Measurements from ENCODE around the gene ANO6. TPM values are rescaled to one million over a fixed set of nuclear protein-coding genes. Genes with fewer than 3 reads are reported as not detected.
"Not testable (repeated sequence)": the region's sequence is repeated elsewhere in the genome, so short reads cannot be mapped to it uniquely, and the experiment has no call there.

Gene ANO6
- 11.7 TPM for polyA plus RNA-seq (2012; ENCODE audit: low read depth, missing spikeins)

GRCh38 chr12:45215419-45216229 is at the start of gene ANO6:
TSS of gene ANO6 (plus strand) at chr12:45216095. CDS start at chr12:45216322, 227 bp downstream.
- peak; percentile 60 for DNase-seq (ENCODE audit: insufficient read length, low spot score)
- peak; percentile 95 for FAIRE-seq
- TF ChIP-seq TAF1 (IDR thresholded peaks at IDR 0.05; ENCODE audit: low read depth, low read length) (peak; percentile 50), POLR2A (IDR thresholded peaks at IDR 0.05; ENCODE audit: low read depth, low read length) (peak; percentile 54; the same call in 1 of the 2 replicates), POU2F2 (IDR thresholded peaks at IDR 0.05; ENCODE audit: low read depth, low read length) (peak; percentile 9; the same call in 1 of the 2 replicates), PAX5 (IDR thresholded peaks at IDR 0.05; ENCODE audit: insufficient read depth, low read length, severe bottlenecking) (peak; percentile 34), SPI1 (IDR thresholded peaks at IDR 0.05; ENCODE audit: low read depth, low read length) (peak; percentile 47), POLR2AphosphoS5 (IDR thresholded peaks at IDR 0.05; ENCODE audit: low read depth, low read length) (0 out of 2 replicates have a peak, but pooled peaks have one; percentile 53)

- no peak for TF ChIP-seq SPI1 (IDR thresholded peaks at IDR 0.05; ENCODE audit: low read depth, low read length)
- DNase-seq (ENCODE audit: insufficient read length, low spot score) (no peak), FAIRE-seq (no peak)
Measured at GRCh38 chr12:45168976-45169375, 46.9 kb upstream of the ANO6 start.

DNA sequence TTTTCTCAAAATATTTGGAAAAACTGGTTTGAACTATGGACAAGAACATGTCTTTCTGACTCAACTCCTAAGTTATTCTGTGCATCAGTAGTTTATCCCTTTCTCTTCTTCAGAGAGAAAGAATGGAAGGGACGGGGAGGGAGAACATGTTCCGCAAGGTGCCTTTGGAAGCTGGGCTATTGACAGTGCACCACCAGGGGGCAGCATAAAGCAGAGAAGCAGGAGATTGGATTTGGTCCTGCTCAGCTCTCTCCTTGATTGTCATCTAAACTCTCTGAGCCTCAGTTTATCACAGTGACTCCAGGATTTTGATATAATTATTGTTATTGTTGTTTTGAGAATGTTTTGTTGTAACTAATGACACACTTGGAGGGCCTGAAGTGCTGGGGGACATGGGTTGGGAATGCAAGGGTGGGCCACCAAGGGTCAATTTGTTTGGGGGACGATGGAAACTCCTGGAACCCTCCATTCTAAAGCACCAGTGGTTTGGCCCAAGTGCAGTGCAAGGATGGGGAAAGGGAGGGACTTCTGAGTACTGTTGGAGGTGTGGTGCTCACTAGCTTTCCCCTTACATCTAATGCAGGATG is 45.3 kb upstream of the ANO6 start:
- DNase-seq (ENCODE audit: insufficient read length, low spot score) (peak; percentile 42), FAIRE-seq (peak; percentile 63)
- TF ChIP-seq TAF1 (IDR thresholded peaks at IDR 0.05; ENCODE audit: low read depth, low read length), result no peak
- TF ChIP-seq POLR2AphosphoS5 (IDR thresholded peaks at IDR 0.05; ENCODE audit: low read depth, low read length), result no peak
- no peak for TF ChIP-seq POLR2A (IDR thresholded peaks at IDR 0.05; ENCODE audit: low read depth, low read length)
- no peak for TF ChIP-seq PAX5 (IDR thresholded peaks at IDR 0.05; ENCODE audit: insufficient read depth, low read length, severe bottlenecking)
- no peak for TF ChIP-seq POU2F2 (IDR thresholded peaks at IDR 0.05; ENCODE audit: low read depth, low read length)
- TF ChIP-seq SPI1 (IDR thresholded peaks at IDR 0.05; ENCODE audit: low read depth, low read length), result no peak

- peak; percentile 78 for FAIRE-seq
- not testable (repeated sequence) for DNase-seq (ENCODE audit: insufficient read length, low spot score)
Measured at GRCh38 chr12:45173293-45173692, 42.6 kb upstream of the ANO6 start.

GRCh38 chr12:45174595-45174994 is 41.3 kb upstream of the ANO6 start:
- DNase-seq (ENCODE audit: insufficient read length, low spot score) (no peak), FAIRE-seq (no peak)
- TF ChIP-seq SPI1 (IDR thresholded peaks at IDR 0.05; ENCODE audit: low read depth, low read length), result no peak
- TF ChIP-seq POU2F2 (IDR thresholded peaks at IDR 0.05; ENCODE audit: low read depth, low read length), result no peak
- TF ChIP-seq POLR2AphosphoS5 (IDR thresholded peaks at IDR 0.05; ENCODE audit: low read depth, low read length), result no peak
- TF ChIP-seq PAX5 (IDR thresholded peaks at IDR 0.05; ENCODE audit: insufficient read depth, low read length, severe bottlenecking), result no peak
- TF ChIP-seq TAF1 (IDR thresholded peaks at IDR 0.05; ENCODE audit: low read depth, low read length), result no peak
- TF ChIP-seq POLR2A (IDR thresholded peaks at IDR 0.05; ENCODE audit: low read depth, low read length), result no peak

DNA sequence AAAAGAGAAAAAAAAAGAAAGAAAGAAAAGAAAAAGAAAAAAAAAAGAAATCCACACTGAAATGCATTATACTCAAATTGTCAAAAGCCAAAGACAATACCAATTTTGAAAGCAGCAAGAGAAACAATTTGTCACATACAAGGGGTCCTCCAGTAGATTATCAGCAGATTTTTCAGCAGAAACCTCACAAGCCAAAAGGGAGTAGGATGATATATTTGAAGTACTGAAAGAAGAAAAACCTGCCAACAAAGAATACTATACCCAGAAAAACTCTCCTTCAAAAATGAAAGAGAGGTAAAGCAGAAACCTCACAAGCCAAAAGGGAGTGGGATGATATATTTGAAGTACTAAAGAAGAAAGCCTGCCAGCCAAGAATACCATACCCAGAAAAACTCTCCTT is 37.1 kb upstream of the ANO6 start:
- FAIRE-seq (no peak), DNase-seq (ENCODE audit: insufficient read length, low spot score) (no peak)
- TF ChIP-seq TAF1 (IDR thresholded peaks at IDR 0.05; ENCODE audit: low read depth, low read length) (no peak), POLR2A (IDR thresholded peaks at IDR 0.05; ENCODE audit: low read depth, low read length) (no peak), POU2F2 (IDR thresholded peaks at IDR 0.05; ENCODE audit: low read depth, low read length) (no peak), SPI1 (IDR thresholded peaks at IDR 0.05; ENCODE audit: low read depth, low read length) (no peak), PAX5 (IDR thresholded peaks at IDR 0.05; ENCODE audit: insufficient read depth, low read length, severe bottlenecking) (no peak), POLR2AphosphoS5 (IDR thresholded peaks at IDR 0.05; ENCODE audit: low read depth, low read length) (no peak)

- FAIRE-seq (no peak), DNase-seq (ENCODE audit: insufficient read length, low spot score) (no peak)
- TF ChIP-seq POU2F2 (IDR thresholded peaks at IDR 0.05; ENCODE audit: low read depth, low read length) (no peak), TAF1 (IDR thresholded peaks at IDR 0.05; ENCODE audit: low read depth, low read length) (no peak), PAX5 (IDR thresholded peaks at IDR 0.05; ENCODE audit: insufficient read depth, low read length, severe bottlenecking) (no peak), SPI1 (IDR thresholded peaks at IDR 0.05; ENCODE audit: low read depth, low read length) (no peak), POLR2A (IDR thresholded peaks at IDR 0.05; ENCODE audit: low read depth, low read length) (no peak), POLR2AphosphoS5 (IDR thresholded peaks at IDR 0.05; ENCODE audit: low read depth, low read length) (no peak)
Measured at GRCh38 chr12:45182511-45182910, 33.4 kb upstream of the ANO6 start.

DNA sequence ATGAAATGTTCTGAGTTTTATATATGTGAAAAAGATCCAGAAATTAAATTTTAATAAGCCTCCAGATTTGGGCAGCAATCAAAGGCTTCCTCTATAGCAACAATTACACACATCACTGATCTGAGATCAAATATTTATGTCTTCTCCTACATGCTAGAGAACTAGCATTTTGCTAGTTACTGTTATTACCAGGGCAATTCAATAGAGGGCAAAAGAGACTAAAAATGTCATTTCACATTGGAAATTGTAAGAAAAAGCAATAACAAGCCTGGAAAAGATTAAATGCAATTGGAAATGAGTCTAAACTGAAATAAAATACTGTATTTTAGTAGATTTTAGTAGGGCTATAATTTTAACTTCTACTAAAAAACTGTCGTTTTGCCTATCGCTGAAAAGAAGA is 32.6 kb upstream of the ANO6 start:
- TF ChIP-seq SPI1 (IDR thresholded peaks at IDR 0.05; ENCODE audit: low read depth, low read length) (no peak), PAX5 (IDR thresholded peaks at IDR 0.05; ENCODE audit: insufficient read depth, low read length, severe bottlenecking) (no peak), TAF1 (IDR thresholded peaks at IDR 0.05; ENCODE audit: low read depth, low read length) (no peak), POLR2AphosphoS5 (IDR thresholded peaks at IDR 0.05; ENCODE audit: low read depth, low read length) (no peak), POLR2A (IDR thresholded peaks at IDR 0.05; ENCODE audit: low read depth, low read length) (no peak), POU2F2 (IDR thresholded peaks at IDR 0.05; ENCODE audit: low read depth, low read length) (no peak)
- DNase-seq (ENCODE audit: insufficient read length, low spot score) (no peak), FAIRE-seq (no peak)

DNA sequence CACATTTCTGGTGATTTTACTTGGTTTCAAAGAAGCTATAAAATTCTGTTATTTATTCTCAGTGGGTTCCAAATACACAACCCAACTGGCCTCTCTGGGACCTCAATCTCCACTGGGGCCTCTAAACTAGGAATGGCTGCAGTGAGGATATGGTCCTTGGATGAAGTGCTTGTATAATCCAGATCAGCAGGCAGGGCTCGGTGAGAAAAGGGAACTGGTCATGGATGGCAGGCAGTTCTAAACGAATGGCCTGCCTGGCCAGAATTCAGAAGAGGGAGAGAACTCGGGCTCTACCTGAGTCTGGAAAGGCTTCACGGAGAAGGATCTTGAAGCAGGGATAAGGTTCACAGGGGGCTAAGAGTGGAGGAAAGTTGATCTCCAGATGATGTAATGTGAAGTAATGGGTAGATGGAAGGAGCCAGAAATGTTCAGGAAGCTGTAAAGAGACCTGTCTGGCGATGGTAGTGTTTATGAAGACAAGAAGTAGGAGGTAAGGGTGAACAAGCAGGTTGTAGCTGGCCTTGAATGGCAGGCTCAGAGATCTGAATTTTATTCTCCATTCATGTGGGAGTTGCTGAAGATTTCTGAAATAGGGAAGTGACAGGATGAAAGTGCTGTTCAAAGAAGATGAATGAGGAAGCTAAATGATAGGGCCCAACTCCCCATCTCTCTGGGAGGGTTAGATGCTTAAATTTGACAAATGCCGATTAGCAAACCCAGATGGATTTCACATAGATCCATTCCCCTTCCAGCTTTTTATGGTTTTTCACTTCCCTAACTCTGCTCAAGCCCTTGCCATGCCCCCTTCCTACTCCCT is 31.5 kb upstream of the ANO6 start:
- FAIRE-seq, result peak; percentile 9
- DNase-seq (ENCODE audit: insufficient read length, low spot score), result no peak
- no peak for TF ChIP-seq TAF1 (IDR thresholded peaks at IDR 0.05; ENCODE audit: low read depth, low read length)
- TF ChIP-seq SPI1 (IDR thresholded peaks at IDR 0.05; ENCODE audit: low read depth, low read length), result peak; percentile 77
- TF ChIP-seq POU2F2 (IDR thresholded peaks at IDR 0.05; ENCODE audit: low read depth, low read length), result no peak
- no peak for TF ChIP-seq POLR2A (IDR thresholded peaks at IDR 0.05; ENCODE audit: low read depth, low read length)

Data from GM12891 (cell line).